ENCODE measurements around the gene PNMT.

DNA sequence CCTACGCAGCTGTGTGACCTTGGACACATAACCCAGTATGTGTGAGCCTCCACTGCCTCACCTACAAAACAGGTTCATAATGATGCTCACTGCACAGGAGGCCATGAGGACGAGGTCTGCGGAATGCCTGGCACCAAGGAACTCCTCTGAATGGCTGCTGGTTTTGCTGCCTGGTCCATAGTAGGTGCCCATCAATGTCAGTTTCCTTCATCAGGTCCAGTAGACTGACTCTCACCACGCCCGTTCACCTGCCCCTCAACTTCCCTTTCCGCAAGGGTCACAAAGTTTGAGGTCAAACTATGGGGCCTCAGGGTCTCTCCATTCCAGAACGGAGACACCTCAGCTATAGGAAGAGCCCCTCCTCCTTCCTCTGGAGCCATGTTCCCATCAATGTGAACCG is 8.8 kb downstream of the PNMT start:
- TF ChIP-seq CTCF (IDR thresholded peaks at IDR 0.05) (no peak), POLR2A (IDR thresholded peaks at IDR 0.05) (no peak)
